Sigmoid colon (tissue), 7 donors: Measurements from ENCODE around the gene BLOC1S6. TPM values are rescaled to one million over a fixed set of nuclear protein-coding genes. Genes with fewer than 3 reads are reported as not detected.

ENCODE experiments used
- DNase-seq: peaks from one replicate; pipeline ENCODE4 v3.0.0-alpha.2; 2019
- H3K27ac ChIP-seq, 4 donors: fragments of 200-600 bp; sonication (generic); one replicate each; pipeline ENCODE4 v1.5.1; 2016 to 2019; ENCODE audit warnings: mild to moderate bottlenecking in 1 of 4
- H3K27me3 ChIP-seq, 3 donors: fragments of 200-600 bp; sonication (generic); one replicate each; pipeline ENCODE4 v1.5.1; 2019; ENCODE audit warnings: mild to moderate bottlenecking in 1 of 3
- H3K36me3 ChIP-seq, 4 donors: fragments of 200-600 bp; sonication (generic); one replicate each; pipeline ENCODE4 v1.5.1; 2016 to 2019
- H3K4me1 ChIP-seq, 4 donors: fragments of 200-600 bp; sonication (generic); one replicate each; pipeline ENCODE4 v1.5.1; 2017 to 2019
- H3K4me3 ChIP-seq, 4 donors: fragments of 200-600 bp; sonication (generic); one replicate each; pipeline ENCODE4 v1.5.1; 2017 to 2019; ENCODE audit warnings: mild to moderate bottlenecking in 2 of 4, moderate library complexity in 1 of 4
- H3K9me3 ChIP-seq, 4 donors: fragments of 200-600 bp in 3 of 4; sonication (generic) in 3 of 4; one replicate each; pipeline versions ENCODE4 v1.5.1 to v1.6.1; 2013 to 2019
- EP300 ChIP-seq, 4 donors: sonication (generic); formaldehyde crosslinking; IDR thresholded peaks; one replicate each; pipeline ENCODE4 v1.6.1; 2017; ENCODE audit warnings: antibody characterized with exemption in 4 of 4
- POLR2A ChIP-seq, 2 donors: fragments of 450-650 bp; IDR thresholded peaks; one replicate each; pipeline ENCODE4 v1.6.1; 2016; ENCODE audit warnings: antibody characterized with exemption in 2 of 2, mild to moderate bottlenecking in 2 of 2, moderate library complexity in 2 of 2
- POLR2AphosphoS5 ChIP-seq, 4 donors: sonication (generic); formaldehyde crosslinking; IDR thresholded peaks; one replicate each; pipeline ENCODE4 v1.6.1; 2017; ENCODE audit warnings: antibody characterized with exemption in 4 of 4
- WGBS, 2 donors: extraction: QIAGEN DNeasy Blood & Tissue Kit; methylation state at CpG; one replicate each; pipeline ENCODE4 v1.1.7; 2013; 5-methylcytosine and 5-hydroxymethylcytosine counted together
- intact Hi-C: fragments of 100-400 bp; cut with DNase I; formaldehyde crosslinking; loops from one replicate; pipeline ENCODE4 v1.15.1; 2023
- polyA plus RNA-seq, 3 donors: library from polyadenylated mRNA; stranded (reverse); fragments of 200-250 nt; gene quantifications; one replicate each; pipeline ENCODE4 v1.2.3, GENCODE V29; 2013
- total RNA-seq, 4 donors: library from RNA; depleted of rRNA; stranded (reverse); fragments of >200 nt; gene quantifications; one replicate each; pipeline ENCODE4 v1.1.0, GENCODE V29; 2016
- TF ChIP-seq, protein P1 (sequence below), 4 experiments: fragments of 450-650 bp in 3 of 4; fragments of 200-600 bp in 1 of 4; IDR thresholded peaks; one replicate each; pipeline ENCODE4 v1.5.1; 2016 to 2019; ENCODE audit warnings: antibody characterized with exemption in 4 of 4, mild to moderate bottlenecking in 3 of 4, moderate library complexity in 2 of 4
- donor health status: healthy with polysubstance abuse.
- donor health status: Bipolar disorder and iron deficiency.
- donor health status: healthy.

Gene BLOC1S6
- total and polyA plus RNA-seq, 7 donors = 23.2 to 89.1 (median 40.2) TPM

DNA sequence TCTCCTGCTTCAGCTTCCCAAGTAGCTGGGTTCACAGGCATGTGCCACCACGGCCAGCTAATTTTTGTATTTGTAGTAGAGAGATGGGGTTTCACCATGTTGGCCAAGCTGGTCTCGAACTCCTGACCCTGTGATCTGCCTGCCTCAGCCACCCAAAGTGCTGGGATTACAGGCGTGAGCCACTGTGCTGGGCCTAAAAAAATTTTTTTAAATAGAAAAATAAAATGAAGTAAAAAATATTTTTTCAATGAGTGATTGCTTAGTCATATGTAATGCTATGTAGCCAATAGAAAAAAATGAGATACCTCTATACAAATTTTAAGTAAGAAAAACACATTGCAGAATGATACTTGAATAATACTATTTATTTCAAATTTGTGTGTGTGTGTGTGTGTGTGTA is 36.7 kb upstream of the BLOC1S6 start:
- WGBS, 2 donors = 93 to 94% methylated on average over 3 of the region's 3 CpGs
- intact Hi-C loops = no loop called here
- no peaks in the 10 kb centered on the region for H3K9me3 ChIP-seq
- no peaks in the 10 kb centered on the region for H3K27me3 ChIP-seq
- H3K4me1 ChIP-seq = no peaks in the 10 kb centered on the region
- TF ChIP-seq, protein P1, sequence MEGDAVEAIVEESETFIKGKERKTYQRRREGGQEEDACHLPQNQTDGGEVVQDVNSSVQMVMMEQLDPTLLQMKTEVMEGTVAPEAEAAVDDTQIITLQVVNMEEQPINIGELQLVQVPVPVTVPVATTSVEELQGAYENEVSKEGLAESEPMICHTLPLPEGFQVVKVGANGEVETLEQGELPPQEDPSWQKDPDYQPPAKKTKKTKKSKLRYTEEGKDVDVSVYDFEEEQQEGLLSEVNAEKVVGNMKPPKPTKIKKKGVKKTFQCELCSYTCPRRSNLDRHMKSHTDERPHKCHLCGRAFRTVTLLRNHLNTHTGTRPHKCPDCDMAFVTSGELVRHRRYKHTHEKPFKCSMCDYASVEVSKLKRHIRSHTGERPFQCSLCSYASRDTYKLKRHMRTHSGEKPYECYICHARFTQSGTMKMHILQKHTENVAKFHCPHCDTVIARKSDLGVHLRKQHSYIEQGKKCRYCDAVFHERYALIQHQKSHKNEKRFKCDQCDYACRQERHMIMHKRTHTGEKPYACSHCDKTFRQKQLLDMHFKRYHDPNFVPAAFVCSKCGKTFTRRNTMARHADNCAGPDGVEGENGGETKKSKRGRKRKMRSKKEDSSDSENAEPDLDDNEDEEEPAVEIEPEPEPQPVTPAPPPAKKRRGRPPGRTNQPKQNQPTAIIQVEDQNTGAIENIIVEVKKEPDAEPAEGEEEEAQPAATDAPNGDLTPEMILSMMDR (IDR thresholded peaks at IDR 0.05) = no peak
- TF ChIP-seq POLR2A (IDR thresholded peaks at IDR 0.05) (no peak), EP300 (IDR thresholded peaks at IDR 0.05) (no peak), POLR2AphosphoS5 (IDR thresholded peaks at IDR 0.05) (no peak)
- no peak overlapping the region for H3K4me3 ChIP-seq
- DNase-seq = no peak
- H3K36me3 ChIP-seq = no peaks in the 10 kb centered on the region
- no peak overlapping the region for H3K27ac ChIP-seq

DNA sequence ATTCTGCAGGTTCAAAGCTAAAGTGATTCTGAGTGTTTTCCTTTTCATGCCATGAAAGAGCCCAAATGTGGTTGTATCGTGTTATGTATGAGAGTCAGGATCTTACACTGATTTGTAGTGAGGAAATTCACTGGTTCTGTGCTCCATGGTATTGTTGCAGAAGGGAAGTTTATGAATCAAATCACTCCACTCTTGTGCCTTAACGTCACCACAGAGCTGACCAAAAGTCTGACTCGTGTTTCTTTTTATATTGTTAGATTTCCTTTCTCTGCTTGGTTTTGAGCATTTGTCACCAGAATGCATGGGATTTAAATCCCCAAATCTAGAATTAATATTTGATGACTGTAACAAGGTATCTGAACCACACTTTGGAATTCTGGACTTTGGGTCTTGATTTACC is 35.5 kb upstream of the BLOC1S6 start:
- intact Hi-C loops = no loop called here
- TF ChIP-seq POLR2AphosphoS5 (IDR thresholded peaks at IDR 0.05) (no peak), POLR2A (IDR thresholded peaks at IDR 0.05) (no peak), EP300 (IDR thresholded peaks at IDR 0.05) (no peak)
- TF ChIP-seq, protein P1 (IDR thresholded peaks at IDR 0.05) = no peak
- Histone ChIP-seq H3K27me3 (no peaks in the 10 kb centered on the region), H3K4me3 (no peak overlapping the region), H3K4me1 (no peaks in the 10 kb centered on the region), H3K27ac (no peak overlapping the region), H3K9me3 (no peaks in the 10 kb centered on the region), H3K36me3 (no peaks in the 10 kb centered on the region)
- WGBS, 2 donors = 65 to 81% methylated on average over 3 of the region's 3 CpGs
- no peak for DNase-seq

DNA sequence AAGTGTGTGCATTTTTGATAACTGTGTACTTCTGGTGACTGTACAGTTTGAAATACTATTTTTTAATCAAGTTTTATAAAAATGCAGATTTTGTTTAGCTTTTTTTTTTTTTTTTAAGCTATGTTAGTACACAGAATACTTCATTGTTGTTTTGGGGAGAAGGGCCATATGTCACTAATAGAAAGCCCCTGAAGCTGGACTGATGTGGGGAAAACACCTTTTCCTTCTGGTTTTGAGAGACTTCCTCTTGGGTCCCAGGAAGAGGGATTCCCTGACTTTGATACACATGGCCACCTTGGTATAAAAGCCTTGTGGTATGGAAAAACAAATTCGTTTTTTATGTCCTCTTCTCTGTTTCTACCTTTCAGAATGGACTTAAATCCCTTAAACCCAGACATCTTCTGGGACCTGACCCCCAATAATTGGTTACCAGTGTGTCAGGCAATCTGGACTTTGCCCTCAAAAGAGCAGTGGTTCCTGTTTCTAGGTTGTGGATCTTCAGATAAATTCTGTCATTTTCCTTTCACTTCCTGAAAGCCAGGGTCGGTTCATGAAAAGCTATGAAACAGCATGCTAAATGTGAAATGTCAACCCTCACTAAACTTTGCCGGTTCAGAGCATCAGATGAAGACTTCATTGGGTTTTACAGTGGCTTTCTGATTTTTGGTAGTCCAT is 31.1 kb upstream of the BLOC1S6 start:
- Histone ChIP-seq H3K4me3 (no peak overlapping the region), H3K36me3 (no peaks in the 10 kb centered on the region), H3K9me3 (no peaks in the 10 kb centered on the region), H3K4me1 (no peaks in the 10 kb centered on the region), H3K27me3 (no peaks in the 10 kb centered on the region), H3K27ac (no peak overlapping the region)
- intact Hi-C loops = no loop called here
- 25 to 28% methylated on average over 3 of the region's 3 CpGs for WGBS, 2 donors
- no peak for DNase-seq
- TF ChIP-seq EP300 (IDR thresholded peaks at IDR 0.05) (no peak), POLR2AphosphoS5 (IDR thresholded peaks at IDR 0.05) (no peak), POLR2A (IDR thresholded peaks at IDR 0.05) (no peak)
- TF ChIP-seq, protein P1 (IDR thresholded peaks at IDR 0.05) = no peak

DNA sequence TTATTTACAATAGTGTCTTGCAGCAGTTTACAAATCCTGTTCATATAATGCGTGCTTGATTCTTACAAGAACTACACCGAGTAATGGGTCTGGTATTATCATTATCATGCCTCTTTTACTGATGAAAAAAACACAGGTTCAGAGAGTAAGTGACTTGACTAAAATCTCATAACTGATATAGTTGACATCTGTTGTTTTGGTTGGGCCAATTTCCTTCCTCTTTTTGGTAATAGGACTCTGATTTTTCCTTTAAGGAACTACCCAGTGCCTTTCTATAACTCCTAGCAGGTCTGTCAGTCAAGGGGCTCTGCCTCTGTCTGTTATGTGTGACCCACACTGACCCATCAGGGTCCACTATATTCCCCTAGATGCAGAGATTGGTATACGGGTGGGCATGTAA is 14.6 kb upstream of the BLOC1S6 start:
- Histone ChIP-seq H3K9me3 (peaks cover 0 to 2% (median 0%) of the 10 kb centered on the region in 4 donors), H3K27ac (no peak overlapping the region), H3K4me1 (no peaks in the 10 kb centered on the region), H3K36me3 (no peaks in the 10 kb centered on the region), H3K27me3 (no peaks in the 10 kb centered on the region), H3K4me3 (no peak overlapping the region)
- no peak for DNase-seq
- whole genome bisulfite sequencing, 2 donors = 53 to 84% methylated on average over 3 of the region's 3 CpGs
- TF ChIP-seq POLR2A (IDR thresholded peaks at IDR 0.05) = no peak
- no peak for TF ChIP-seq EP300 (IDR thresholded peaks at IDR 0.05)
- TF ChIP-seq POLR2AphosphoS5 (IDR thresholded peaks at IDR 0.05) = no peak
- TF ChIP-seq, protein P1 (IDR thresholded peaks at IDR 0.05) = no peak
- intact Hi-C loops = no loop called here
